ENCODE measurements around the gene TLR10.

DNA sequence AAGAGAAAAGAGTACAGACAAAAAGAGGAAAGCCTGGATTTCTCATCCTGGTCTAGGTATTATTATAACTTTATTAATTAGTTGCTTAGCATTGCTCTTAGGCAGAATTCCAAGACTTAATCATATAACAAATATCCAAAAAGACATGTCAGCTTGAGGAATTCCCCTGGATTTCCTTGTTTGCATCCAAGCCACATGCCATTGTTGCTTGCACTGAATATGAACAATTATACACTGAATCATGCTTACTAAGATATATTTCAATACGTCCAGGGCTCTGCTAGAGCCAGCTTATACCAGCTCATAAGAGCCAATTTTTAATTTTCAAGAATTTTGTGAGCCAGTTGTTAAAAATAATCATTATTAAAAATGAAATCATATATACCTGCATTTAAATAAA is 5.5 kb upstream of the TLR10 start:
- TF ChIP-seq EZH2 (IDR thresholded peaks at IDR 0.05; ENCODE audit: insufficient read depth, poor library complexity, severe bottlenecking) (no peak), EZH2phosphoT487 (IDR thresholded peaks at IDR 0.05; ENCODE audit: insufficient read depth, low read depth) (no peak)

Data from GM23248 (cell line).